ENCODE results near the gene CRTC2.
"Not testable (repeated sequence)": the region's sequence is repeated elsewhere in the genome, so short reads cannot be mapped to it uniquely, and the experiment has no call there.

Gene CRTC2

GRCh38 chr1:153919876-153920852, 38.2 kb downstream of the CRTC2 start:
- no peak for TF ChIP-seq EZH2 (IDR thresholded peaks at IDR 0.05; ENCODE audit: borderline replicate concordance, low read length)
- TF ChIP-seq, protein P1, sequence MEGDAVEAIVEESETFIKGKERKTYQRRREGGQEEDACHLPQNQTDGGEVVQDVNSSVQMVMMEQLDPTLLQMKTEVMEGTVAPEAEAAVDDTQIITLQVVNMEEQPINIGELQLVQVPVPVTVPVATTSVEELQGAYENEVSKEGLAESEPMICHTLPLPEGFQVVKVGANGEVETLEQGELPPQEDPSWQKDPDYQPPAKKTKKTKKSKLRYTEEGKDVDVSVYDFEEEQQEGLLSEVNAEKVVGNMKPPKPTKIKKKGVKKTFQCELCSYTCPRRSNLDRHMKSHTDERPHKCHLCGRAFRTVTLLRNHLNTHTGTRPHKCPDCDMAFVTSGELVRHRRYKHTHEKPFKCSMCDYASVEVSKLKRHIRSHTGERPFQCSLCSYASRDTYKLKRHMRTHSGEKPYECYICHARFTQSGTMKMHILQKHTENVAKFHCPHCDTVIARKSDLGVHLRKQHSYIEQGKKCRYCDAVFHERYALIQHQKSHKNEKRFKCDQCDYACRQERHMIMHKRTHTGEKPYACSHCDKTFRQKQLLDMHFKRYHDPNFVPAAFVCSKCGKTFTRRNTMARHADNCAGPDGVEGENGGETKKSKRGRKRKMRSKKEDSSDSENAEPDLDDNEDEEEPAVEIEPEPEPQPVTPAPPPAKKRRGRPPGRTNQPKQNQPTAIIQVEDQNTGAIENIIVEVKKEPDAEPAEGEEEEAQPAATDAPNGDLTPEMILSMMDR (IDR thresholded peaks at IDR 0.05; ENCODE audit: low read length), result peak; percentile 49; the same call in 1 of the 2 replicates
- Histone ChIP-seq H3F3A (ENCODE audit: insufficient read depth, low read length) (no peaks in the 10 kb centered on the region), H3K9ac (ENCODE audit: low read length) (peak overlapping the region; percentile 87), H3K79me2 (ENCODE audit: insufficient read depth, low read length) (peaks cover 70% of the 10 kb centered on the region), H3K9me2 (ENCODE audit: low read depth, low read length) (no peaks in the 10 kb centered on the region), H2AFZ (ENCODE audit: low read length) (no peak overlapping the region), H3K4me2 (ENCODE audit: low read length) (peak overlapping the region; percentile 95), H3K27ac (ENCODE audit: low read depth, low read length, poor library complexity, severe bottlenecking) (peak overlapping the region; percentile 70), H4K20me1 (ENCODE audit: insufficient read depth, low read length) (peaks cover 5% of the 10 kb centered on the region; the same call in 1 of the 2 replicates), H3K36me3 (ENCODE audit: insufficient read depth, low read length) (peaks cover 35% of the 10 kb centered on the region), H3K4me1 (ENCODE audit: insufficient read depth, low read length, severe bottlenecking) (peaks cover 34% of the 10 kb centered on the region), H3K9me3 (ENCODE audit: low read length) (no peaks in the 10 kb centered on the region), H3K4me3 (ENCODE audit: low read depth, low read length, poor library complexity, severe bottlenecking) (peak overlapping the region; percentile 83), H3K27me3 (ENCODE audit: insufficient read depth, low read length) (no peaks in the 10 kb centered on the region)

GRCh38 chr1:153916297-153916696, 42.1 kb downstream of the CRTC2 start:
- no peaks in the 10 kb centered on the region for H3K9me2 ChIP-seq (ENCODE audit: low read depth, low read length)
- no peaks in the 10 kb centered on the region for H3K27me3 ChIP-seq (ENCODE audit: insufficient read depth, low read length)
- no peaks in the 10 kb centered on the region for H3F3A ChIP-seq (ENCODE audit: insufficient read depth, low read length)
- no peak overlapping the region for H3K27ac ChIP-seq (ENCODE audit: low read depth, low read length, poor library complexity, severe bottlenecking)
- no peak overlapping the region for H3K4me3 ChIP-seq (ENCODE audit: low read depth, low read length, poor library complexity, severe bottlenecking)
- H4K20me1 ChIP-seq (ENCODE audit: insufficient read depth, low read length), result peaks cover 5% of the 10 kb centered on the region; the same call in 1 of the 2 replicates
- peaks cover 99% of the 10 kb centered on the region for H3K79me2 ChIP-seq (ENCODE audit: insufficient read depth, low read length)
- no peak overlapping the region for H3K9ac ChIP-seq (ENCODE audit: low read length)
- no peak overlapping the region for H3K4me2 ChIP-seq (ENCODE audit: low read length)
- no peak for TF ChIP-seq EZH2 (IDR thresholded peaks at IDR 0.05; ENCODE audit: borderline replicate concordance, low read length)
- TF ChIP-seq, protein P1 (IDR thresholded peaks at IDR 0.05; ENCODE audit: low read length), result no peak
- no peaks in the 10 kb centered on the region for H3K9me3 ChIP-seq (ENCODE audit: low read length)
- no peak overlapping the region for H2AFZ ChIP-seq (ENCODE audit: low read length)
- H3K36me3 ChIP-seq (ENCODE audit: insufficient read depth, low read length), result peaks cover 40% of the 10 kb centered on the region
- peaks cover 21% of the 10 kb centered on the region for H3K4me1 ChIP-seq (ENCODE audit: insufficient read depth, low read length, severe bottlenecking)

DNA sequence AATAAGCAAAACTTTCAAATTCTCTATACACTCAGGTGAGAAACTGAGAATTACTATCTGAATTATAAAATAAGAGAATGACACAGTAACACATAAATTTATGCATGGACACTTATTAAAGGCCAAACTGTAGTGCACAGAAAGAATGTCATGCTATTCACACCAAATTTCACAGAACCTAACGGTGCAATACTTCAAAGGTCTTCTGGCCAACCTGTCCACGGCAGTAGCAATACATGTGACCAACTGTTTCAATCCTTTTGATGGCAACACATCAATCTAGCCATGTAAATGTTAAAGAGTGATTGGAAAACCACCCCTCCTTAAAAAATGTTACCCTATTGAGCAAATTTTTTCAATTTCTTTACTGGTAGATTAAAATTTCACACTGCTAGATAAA, 46.1 kb downstream of the CRTC2 start:
- peaks cover 89% of the 10 kb centered on the region for H3K79me2 ChIP-seq (ENCODE audit: insufficient read depth, low read length)
- H3K4me1 ChIP-seq (ENCODE audit: insufficient read depth, low read length, severe bottlenecking), result no peaks in the 10 kb centered on the region
- no peak for TF ChIP-seq EZH2 (IDR thresholded peaks at IDR 0.05; ENCODE audit: borderline replicate concordance, low read length)
- TF ChIP-seq, protein P1 (IDR thresholded peaks at IDR 0.05; ENCODE audit: low read length), result no peak
- no peak overlapping the region for H3K9ac ChIP-seq (ENCODE audit: low read length)
- no peaks in the 10 kb centered on the region for H3F3A ChIP-seq (ENCODE audit: insufficient read depth, low read length)
- no peak overlapping the region for H2AFZ ChIP-seq (ENCODE audit: low read length)
- no peaks in the 10 kb centered on the region for H3K27me3 ChIP-seq (ENCODE audit: insufficient read depth, low read length)
- 0 out of 2 replicates have a peak, but pooled peaks cover 2% of the 10 kb centered on the region for H4K20me1 ChIP-seq (ENCODE audit: insufficient read depth, low read length)
- no peaks in the 10 kb centered on the region for H3K9me2 ChIP-seq (ENCODE audit: low read depth, low read length)
- H3K36me3 ChIP-seq (ENCODE audit: insufficient read depth, low read length), result peaks cover 28% of the 10 kb centered on the region
- no peak overlapping the region for H3K27ac ChIP-seq (ENCODE audit: low read depth, low read length, poor library complexity, severe bottlenecking)
- no peak overlapping the region for H3K4me2 ChIP-seq (ENCODE audit: low read length)
- no peaks in the 10 kb centered on the region for H3K9me3 ChIP-seq (ENCODE audit: low read length)
- no peak overlapping the region for H3K4me3 ChIP-seq (ENCODE audit: low read depth, low read length, poor library complexity, severe bottlenecking)

DNA sequence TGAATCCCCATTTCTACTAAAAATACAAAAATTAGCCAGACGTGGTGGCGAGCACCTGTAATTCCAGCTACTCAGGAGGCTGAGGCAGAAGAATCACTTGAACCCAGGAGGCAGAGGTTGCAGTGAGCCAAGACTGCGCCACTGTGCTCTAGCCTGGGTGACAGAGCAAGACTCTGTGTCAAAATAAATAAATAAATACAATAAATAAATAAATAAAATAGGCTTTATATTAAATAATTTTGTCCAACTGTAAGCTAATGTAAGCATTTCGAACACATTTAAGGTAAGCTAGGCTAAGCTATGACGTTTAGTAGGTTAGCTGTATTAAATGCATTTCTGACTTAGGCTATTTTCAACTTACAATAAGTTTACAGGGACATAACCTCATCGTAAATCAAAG, 47.9 kb downstream of the CRTC2 start:
- H3K4me1 ChIP-seq (ENCODE audit: insufficient read depth, low read length, severe bottlenecking); H3K9me3 ChIP-seq (ENCODE audit: low read length); H3K27me3 ChIP-seq (ENCODE audit: insufficient read depth, low read length); H3K27ac ChIP-seq (ENCODE audit: low read depth, low read length, poor library complexity, severe bottlenecking); H3K9me2 ChIP-seq (ENCODE audit: low read depth, low read length); H3K4me2 ChIP-seq (ENCODE audit: low read length); H4K20me1 ChIP-seq (ENCODE audit: insufficient read depth, low read length); H3K9ac ChIP-seq (ENCODE audit: low read length); H2AFZ ChIP-seq (ENCODE audit: low read length); H3F3A ChIP-seq (ENCODE audit: insufficient read depth, low read length); H3K4me3 ChIP-seq (ENCODE audit: low read depth, low read length, poor library complexity, severe bottlenecking): not testable (repeated sequence)
- Histone ChIP-seq H3K79me2 (ENCODE audit: insufficient read depth, low read length) (peaks cover 89% of the 10 kb centered on the region), H3K36me3 (ENCODE audit: insufficient read depth, low read length) (peaks cover 36% of the 10 kb centered on the region)
